ENCODE data around the gene POC1A. TPM values are rescaled to one million over a fixed set of nuclear protein-coding genes. Genes with fewer than 3 reads are reported as not detected.

POC1A gene
- polyA plus RNA-seq, 1 donor from 2014 or later: 1.3 TPM

- no peaks in the 10 kb centered on the region for H3F3A ChIP-seq (ENCODE audit: insufficient read depth, low read length, poor library complexity, severe bottlenecking)
- no peak overlapping the region for H2AFZ ChIP-seq (ENCODE audit: low read depth, low read length)
- H4K20me1 ChIP-seq (ENCODE audit: insufficient read depth): no peaks in the 10 kb centered on the region
- no peaks in the 10 kb centered on the region for H3K9me2 ChIP-seq (ENCODE audit: insufficient read depth, low read length)
- H3K27ac ChIP-seq (ENCODE audit: low read length): no peak overlapping the region
- H3K79me2 ChIP-seq (replicated peaks; ENCODE audit: insufficient read depth, low read length): peaks cover 9% of the 10 kb centered on the region
- H3K4me2 ChIP-seq (ENCODE audit: low read length): no peak overlapping the region
- no peaks in the 10 kb centered on the region for H3K36me3 ChIP-seq (ENCODE audit: insufficient read depth, low read length)
- no peak overlapping the region for H3K4me3 ChIP-seq (ENCODE audit: low read length)
- TF ChIP-seq RAD21 (conservative IDR thresholded peaks at IDR 0.05) (no peak), EP300 (conservative IDR thresholded peaks at IDR 0.05; ENCODE audit: poor library complexity, severe bottlenecking) (no peak), SMC3 (conservative IDR thresholded peaks at IDR 0.05; ENCODE audit: poor library complexity) (no peak), CTCF (IDR thresholded peaks at IDR 0.05; ENCODE audit: poor library complexity, severe bottlenecking) (no peak), REST (IDR thresholded peaks at IDR 0.05; ENCODE audit: borderline replicate concordance) (no peak), EZH2 (IDR thresholded peaks at IDR 0.05; ENCODE audit: borderline replicate concordance, insufficient read depth, low read length, poor library complexity, severe bottlenecking) (no peak)
- H3K9me3 ChIP-seq (ENCODE audit: low read length): no peaks in the 10 kb centered on the region
- H3K9ac ChIP-seq (ENCODE audit: low read length): no peak overlapping the region
- H3K27me3 ChIP-seq (ENCODE audit: insufficient read depth, low read depth, low read length): no peaks in the 10 kb centered on the region
Observed at GRCh38 chr3:52051444-52051843, 102.8 kb downstream of the POC1A start.

- Histone ChIP-seq H3K27me3 (ENCODE audit: insufficient read depth, low read depth, low read length) (no peaks in the 10 kb centered on the region), H3K9me3 (ENCODE audit: low read length) (no peaks in the 10 kb centered on the region), H3K27ac (ENCODE audit: low read length) (no peak overlapping the region), H3K36me3 (ENCODE audit: insufficient read depth, low read length) (no peaks in the 10 kb centered on the region), H4K20me1 (ENCODE audit: insufficient read depth) (no peaks in the 10 kb centered on the region), H3K9me2 (ENCODE audit: insufficient read depth, low read length) (no peaks in the 10 kb centered on the region), H2AFZ (ENCODE audit: low read depth, low read length) (no peak overlapping the region), H3K79me2 (replicated peaks; ENCODE audit: insufficient read depth, low read length) (peaks cover 7% of the 10 kb centered on the region), H3K9ac (ENCODE audit: low read length) (no peak overlapping the region), H3K4me3 (ENCODE audit: low read length) (no peak overlapping the region), H3F3A (ENCODE audit: insufficient read depth, low read length, poor library complexity, severe bottlenecking) (no peaks in the 10 kb centered on the region), H3K4me2 (ENCODE audit: low read length) (no peak overlapping the region)
- TF ChIP-seq EP300 (conservative IDR thresholded peaks at IDR 0.05; ENCODE audit: poor library complexity, severe bottlenecking) (no peak), TAF1 (IDR thresholded peaks at IDR 0.05; ENCODE audit: low read depth) (no peak)
Observed at GRCh38 chr3:52050571-52050970, 103.7 kb downstream of the POC1A start.

- H3K79me2 ChIP-seq (replicated peaks; ENCODE audit: insufficient read depth, low read length): no peaks in the 10 kb centered on the region
- TF ChIP-seq SMC3 (conservative IDR thresholded peaks at IDR 0.05; ENCODE audit: poor library complexity): no peak
- TF ChIP-seq RAD21 (conservative IDR thresholded peaks at IDR 0.05): no peak
- no peak for TF ChIP-seq TAF1 (IDR thresholded peaks at IDR 0.05; ENCODE audit: low read depth)
- no peak for TF ChIP-seq MXI1 (conservative IDR thresholded peaks at IDR 0.05; ENCODE audit: poor library complexity, severe bottlenecking)
- H4K20me1 ChIP-seq (ENCODE audit: insufficient read depth): no peaks in the 10 kb centered on the region
- H3K36me3 ChIP-seq (ENCODE audit: insufficient read depth, low read length): no peaks in the 10 kb centered on the region
- no peaks in the 10 kb centered on the region for H3K27me3 ChIP-seq (ENCODE audit: insufficient read depth, low read depth, low read length)
- H3K9me3 ChIP-seq (ENCODE audit: low read length): no peaks in the 10 kb centered on the region
- no peak overlapping the region for H3K9ac ChIP-seq (ENCODE audit: low read length)
- H3K4me3 ChIP-seq (ENCODE audit: low read length): no peak overlapping the region
- H3K9me2 ChIP-seq (ENCODE audit: insufficient read depth, low read length): no peaks in the 10 kb centered on the region
- H3F3A ChIP-seq (ENCODE audit: insufficient read depth, low read length, poor library complexity, severe bottlenecking): no peaks in the 10 kb centered on the region
- H3K4me2 ChIP-seq (ENCODE audit: low read length): no peak overlapping the region
- H2AFZ ChIP-seq (ENCODE audit: low read depth, low read length): no peak overlapping the region
- H3K27ac ChIP-seq (ENCODE audit: low read length): no peak overlapping the region
Observed at GRCh38 chr3:52049503-52049902, 104.7 kb downstream of the POC1A start.

All from neural cell (in vitro differentiated cells).